Bronchial epithelial cell (primary cell): ENCODE results near the gene DNM2. TPM values are rescaled to one million over a fixed set of nuclear protein-coding genes. Genes with fewer than 3 reads are reported as not detected.

Experiments
- DNase-seq: peaks from one replicate; pipeline ENCODE4 v3.0.0-alpha.2; 2010; ENCODE audit warnings: low read depth
- FAIRE-seq: peaks from 2 replicates; lab custom pipeline; 2011; peaks lifted over from hg19 to GRCh38; lab: Jason Lieb, UNC
- H3K27me3 ChIP-seq: 2 replicates; pipeline ENCODE4 v1.5.1; 2011; ENCODE audit warnings: low read length; ENCODE audit not compliant: control insufficient read depth, insufficient read depth
- H3K36me3 ChIP-seq: 2 replicates; pipeline ENCODE4 v1.5.1; 2011; ENCODE audit warnings: low read length; ENCODE audit not compliant: control insufficient read depth, insufficient read depth
- H3K4me3 ChIP-seq: 2 replicates; pipeline ENCODE4 v1.5.1; 2011; ENCODE audit warnings: mild to moderate bottlenecking, low read depth, low read length, control low read depth
- CTCF ChIP-seq: IDR thresholded peaks from 2 replicates; pipeline ENCODE4 v1.5.1; 2011; ENCODE audit warnings: mild to moderate bottlenecking, moderate library complexity, low read length, control low read depth, inconsistent platforms; ENCODE audit not compliant: insufficient read depth, severe bottlenecking
- total RNA-seq: library from RNA; depleted of rRNA; stranded (reverse); fragments of >200 nt; gene quantifications from 2 replicates; pipeline ENCODE4 v1.2.1, GENCODE V29; 2014

Gene DNM2
- total RNA-seq, 1 donor from 2014 or later: 68.4 TPM

GRCh38 chr19:10848230-10848856, 130.5 kb downstream of the DNM2 start, which contains the start of gene C19orf38:
Gene C19orf38 (plus strand): TSS chr19:10848415. CDS start chr19:10848509, 94 bp downstream.
- no peaks in the 10 kb centered on the region for H3K27me3 ChIP-seq
- H3K36me3 ChIP-seq: no peaks in the 10 kb centered on the region
- FAIRE-seq (no peak), DNase-seq (no peak)
- no peak within 1 kb of the TSS for H3K4me3 ChIP-seq
- TF ChIP-seq CTCF: no peak

- TF ChIP-seq CTCF: no peak
- no peak overlapping the region for H3K4me3 ChIP-seq
- no peaks in the 10 kb centered on the region for H3K36me3 ChIP-seq
- FAIRE-seq (no peak), DNase-seq (no peak)
- H3K27me3 ChIP-seq: no peaks in the 10 kb centered on the region
Measured at GRCh38 chr19:10850631-10851030, 132.8 kb downstream of the DNM2 start.

GRCh38 chr19:10852098-10852800, 134.4 kb downstream of the DNM2 start:
- DNase-seq (peak; percentile 57), FAIRE-seq (no peak)
- H3K36me3 ChIP-seq: no peaks in the 10 kb centered on the region
- H3K27me3 ChIP-seq: no peaks in the 10 kb centered on the region
- no peak overlapping the region for H3K4me3 ChIP-seq
- no peak for TF ChIP-seq CTCF

- DNase-seq (no peak), FAIRE-seq (no peak)
- Histone ChIP-seq H3K4me3 (no peak overlapping the region), H3K36me3 (no peaks in the 10 kb centered on the region), H3K27me3 (no peaks in the 10 kb centered on the region)
- TF ChIP-seq CTCF: no peak
Measured at GRCh38 chr19:10852941-10853340, 135.1 kb downstream of the DNM2 start.

GRCh38 chr19:10854350-10855089, 136.6 kb downstream of the DNM2 start:
- Histone ChIP-seq H3K4me3 (no peak overlapping the region), H3K27me3 (no peaks in the 10 kb centered on the region), H3K36me3 (no peaks in the 10 kb centered on the region)
- DNase-seq (no peak), FAIRE-seq (no peak)
- TF ChIP-seq CTCF: no peak
